AG08396 (cell line): Measurements from ENCODE around the gene CCDC40.
A peak's percentile ranks its signal among the peaks of the same experiment; 100 is the strongest.
"Not testable (repeated sequence)": the region's sequence is repeated elsewhere in the genome, so short reads cannot be mapped to it uniquely, and the experiment has no call there.

Source experiments
- DNase-seq: peaks from one replicate; pipeline ENCODE4 v3.0.0; 2012; ENCODE audit warnings: low spot score, mixed read lengths

Gene CCDC40, protein sequence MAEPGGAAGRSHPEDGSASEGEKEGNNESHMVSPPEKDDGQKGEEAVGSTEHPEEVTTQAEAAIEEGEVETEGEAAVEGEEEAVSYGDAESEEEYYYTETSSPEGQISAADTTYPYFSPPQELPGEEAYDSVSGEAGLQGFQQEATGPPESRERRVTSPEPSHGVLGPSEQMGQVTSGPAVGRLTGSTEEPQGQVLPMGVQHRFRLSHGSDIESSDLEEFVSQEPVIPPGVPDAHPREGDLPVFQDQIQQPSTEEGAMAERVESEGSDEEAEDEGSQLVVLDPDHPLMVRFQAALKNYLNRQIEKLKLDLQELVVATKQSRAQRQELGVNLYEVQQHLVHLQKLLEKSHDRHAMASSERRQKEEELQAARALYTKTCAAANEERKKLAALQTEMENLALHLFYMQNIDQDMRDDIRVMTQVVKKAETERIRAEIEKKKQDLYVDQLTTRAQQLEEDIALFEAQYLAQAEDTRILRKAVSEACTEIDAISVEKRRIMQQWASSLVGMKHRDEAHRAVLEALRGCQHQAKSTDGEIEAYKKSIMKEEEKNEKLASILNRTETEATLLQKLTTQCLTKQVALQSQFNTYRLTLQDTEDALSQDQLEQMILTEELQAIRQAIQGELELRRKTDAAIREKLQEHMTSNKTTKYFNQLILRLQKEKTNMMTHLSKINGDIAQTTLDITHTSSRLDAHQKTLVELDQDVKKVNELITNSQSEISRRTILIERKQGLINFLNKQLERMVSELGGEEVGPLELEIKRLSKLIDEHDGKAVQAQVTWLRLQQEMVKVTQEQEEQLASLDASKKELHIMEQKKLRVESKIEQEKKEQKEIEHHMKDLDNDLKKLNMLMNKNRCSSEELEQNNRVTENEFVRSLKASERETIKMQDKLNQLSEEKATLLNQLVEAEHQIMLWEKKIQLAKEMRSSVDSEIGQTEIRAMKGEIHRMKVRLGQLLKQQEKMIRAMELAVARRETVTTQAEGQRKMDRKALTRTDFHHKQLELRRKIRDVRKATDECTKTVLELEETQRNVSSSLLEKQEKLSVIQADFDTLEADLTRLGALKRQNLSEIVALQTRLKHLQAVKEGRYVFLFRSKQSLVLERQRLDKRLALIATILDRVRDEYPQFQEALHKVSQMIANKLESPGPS

DNA sequence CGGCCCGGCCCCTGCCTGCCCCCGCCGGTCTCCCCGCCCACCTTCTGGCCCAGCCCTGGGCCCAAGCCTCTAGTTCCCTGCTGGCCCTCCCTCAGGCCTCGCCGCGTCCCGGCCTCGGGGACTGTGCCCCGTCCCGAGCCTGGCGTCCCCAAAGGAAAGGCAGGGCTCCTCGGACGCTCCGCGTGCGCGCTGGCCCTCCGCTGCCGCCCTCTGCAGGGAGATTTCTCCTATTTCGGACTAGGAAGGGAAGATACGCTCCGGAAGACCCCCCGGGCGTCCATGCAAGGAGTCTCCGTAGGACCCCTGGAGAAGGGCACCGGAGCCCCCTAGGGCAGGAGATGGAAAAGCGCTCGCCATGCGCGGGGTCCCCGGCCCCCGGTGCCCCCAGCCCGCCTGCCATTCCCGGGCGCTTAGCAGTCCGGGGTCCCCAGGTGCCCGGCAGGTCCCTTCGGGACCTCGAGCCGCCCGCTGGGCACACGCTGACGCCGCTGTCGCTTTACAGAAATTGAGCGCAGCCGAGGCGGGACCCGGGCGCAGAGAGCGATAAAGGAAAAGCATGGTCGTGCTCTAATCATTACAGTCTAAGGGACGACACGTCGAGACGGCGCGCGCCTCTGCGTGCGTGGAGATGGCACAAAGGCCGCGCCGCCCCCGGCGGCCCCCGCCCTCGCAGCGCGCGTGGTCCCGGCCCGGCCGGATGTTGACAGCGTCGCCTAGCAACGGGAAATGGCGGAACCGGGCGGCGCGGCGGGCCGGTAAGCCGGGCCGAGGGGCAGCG lies at the start of gene CCDC40:
CCDC40 (plus strand) TSS at position 706 of the 778 bp plus-strand sequence; CDS start at position 727, 21 bp downstream.
- peak; percentile 97 for DNase-seq

DNA sequence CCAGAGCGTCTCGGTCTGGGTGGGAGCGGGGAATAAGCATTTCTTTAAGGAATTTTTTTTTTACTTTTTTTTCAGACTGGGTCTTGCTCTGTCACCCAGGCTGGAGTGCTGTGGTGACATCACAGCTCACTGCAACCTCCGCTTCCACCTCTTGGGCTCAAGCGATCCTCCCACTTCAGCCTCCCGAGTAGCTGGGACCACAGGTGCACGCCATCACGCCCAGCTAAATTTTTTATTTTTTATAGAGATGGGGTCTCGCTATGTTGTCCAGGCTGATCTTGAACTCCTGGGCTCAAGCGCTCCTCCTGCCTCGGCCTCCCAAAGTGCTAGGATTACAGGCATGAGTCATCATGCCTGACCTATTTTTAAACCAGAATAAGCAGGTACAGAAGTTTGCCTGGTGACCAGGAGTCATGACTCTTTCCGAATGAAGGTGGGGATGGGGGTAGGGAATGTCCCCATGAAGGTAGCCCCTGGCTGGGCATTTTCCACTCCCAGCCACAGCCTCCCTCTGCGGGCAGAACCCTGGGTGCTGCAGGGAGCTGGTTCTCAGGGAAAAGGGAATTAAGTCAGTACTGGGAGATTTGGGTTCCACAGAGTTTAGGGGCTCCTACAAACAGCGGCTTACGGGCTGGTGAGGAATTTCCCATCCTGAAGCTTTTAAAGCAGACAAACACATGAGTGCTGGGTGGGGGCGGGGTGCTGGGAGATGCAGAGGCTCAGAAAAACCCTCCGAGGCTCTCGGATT lies 49.1 kb upstream of the CCDC40 start:
- no peak for DNase-seq

DNA sequence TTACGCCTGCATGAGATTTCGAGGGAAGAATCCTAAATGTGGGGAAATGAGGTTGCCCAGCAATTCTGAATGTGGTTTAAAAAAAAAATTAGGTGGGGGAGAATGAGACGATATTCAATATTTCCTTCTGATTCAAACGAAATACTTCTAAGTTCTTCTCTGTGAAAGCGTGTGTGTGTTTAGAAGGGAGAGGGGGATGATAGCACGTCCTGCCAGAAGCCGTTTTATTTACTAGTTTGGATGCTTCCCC lies 48.6 kb upstream of the CCDC40 start:
- DNase-seq, result no peak

DNA sequence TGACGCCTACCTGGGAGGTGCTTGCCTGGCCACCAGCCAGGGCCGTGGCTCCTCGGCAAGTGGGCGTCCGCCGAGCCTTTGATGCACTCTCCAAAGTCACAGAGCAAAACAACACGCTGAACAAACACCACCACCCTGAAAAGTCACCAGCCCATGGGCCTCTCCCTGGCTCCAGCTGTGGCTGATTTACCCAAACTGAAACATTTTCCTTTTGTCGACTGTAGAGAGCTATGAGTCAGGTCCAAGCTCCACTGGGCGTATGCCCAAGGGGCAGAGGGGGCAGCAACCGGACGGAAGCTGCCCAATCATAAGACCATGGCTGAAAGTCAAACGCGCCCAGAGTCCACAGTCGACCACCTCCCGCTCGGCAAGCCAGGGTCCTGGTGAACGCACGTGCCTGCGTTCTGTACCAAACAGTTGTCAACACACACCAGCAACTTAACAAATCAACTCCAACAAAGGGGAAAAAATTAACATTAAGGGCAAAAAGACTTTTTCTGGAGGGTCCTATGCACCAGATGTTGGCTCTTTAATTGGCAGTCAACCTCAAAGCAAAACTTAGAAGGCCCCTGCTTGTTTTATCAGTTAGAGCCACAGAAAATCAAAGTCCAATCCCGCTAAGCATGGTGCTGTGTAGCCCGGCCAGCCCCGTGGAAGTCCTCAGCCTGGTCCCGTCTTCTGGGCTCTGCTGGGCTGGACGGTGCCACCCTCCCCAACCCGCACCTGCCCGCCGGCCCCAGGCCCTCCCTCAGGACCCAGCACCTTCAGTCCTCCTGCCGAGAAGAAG lies 48.1 kb upstream of the CCDC40 start:
- peak; percentile 88 for DNase-seq

DNA sequence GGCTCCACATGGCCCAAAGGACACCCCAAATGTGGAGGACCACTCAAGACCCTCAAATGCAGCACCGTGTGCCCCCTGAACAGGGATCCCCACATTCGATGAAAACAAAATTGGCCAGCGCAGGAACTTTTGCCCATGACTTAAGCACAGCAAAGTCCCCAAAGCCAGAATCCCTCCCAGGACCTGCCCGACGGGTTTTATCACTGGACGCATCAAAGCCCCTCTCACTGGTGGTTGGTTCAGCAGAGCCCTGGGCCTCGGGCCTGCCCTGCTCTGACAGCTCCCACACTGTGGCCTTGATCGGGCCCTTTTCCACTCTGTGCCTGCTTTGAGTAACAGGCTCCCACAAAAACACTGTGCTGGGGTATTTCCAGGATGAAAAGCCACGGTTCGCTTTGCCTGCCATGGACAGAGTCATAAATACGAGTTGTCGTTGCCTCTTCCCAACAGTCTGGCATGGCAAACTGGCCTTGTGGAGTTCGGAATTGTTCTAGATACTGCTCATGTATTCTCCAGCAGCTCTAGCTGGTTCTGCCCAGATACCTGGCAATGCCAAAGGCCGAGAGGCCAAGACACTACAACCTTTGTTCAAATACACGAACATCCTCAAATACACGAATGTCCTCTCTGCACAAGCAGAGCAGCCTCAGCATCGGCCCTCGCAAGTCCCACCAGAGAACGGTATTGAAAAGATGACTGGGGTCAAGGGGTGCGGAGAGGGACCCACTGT lies 47.2 kb upstream of the CCDC40 start:
- no peak for DNase-seq

DNA sequence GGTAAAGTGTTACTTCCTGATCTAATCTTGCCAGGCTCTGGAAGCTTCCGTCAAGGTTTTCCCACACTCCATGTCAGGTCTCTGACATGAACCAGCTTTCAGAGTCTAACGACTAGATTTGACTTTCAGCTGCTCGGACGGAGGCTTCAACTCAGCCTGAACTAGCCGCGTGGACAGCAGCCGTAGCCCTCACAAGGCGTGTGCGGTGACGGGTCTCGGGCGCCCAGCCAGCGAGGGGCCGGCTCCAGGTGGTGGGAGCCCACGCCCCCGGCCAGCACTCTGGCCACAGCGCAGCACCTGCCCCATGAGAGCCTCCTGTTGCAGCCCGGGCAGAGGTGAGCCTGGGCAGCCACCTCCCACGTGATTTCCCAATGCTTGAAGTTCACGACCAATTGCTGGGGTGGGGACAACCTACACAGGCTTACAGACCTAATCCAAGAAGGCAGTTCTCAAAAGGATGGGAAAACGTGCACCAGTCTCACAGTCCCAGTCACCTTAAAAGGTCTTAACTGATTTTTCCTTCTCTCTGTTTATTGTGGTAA lies 46.3 kb upstream of the CCDC40 start:
- DNase-seq, result no peak

DNA sequence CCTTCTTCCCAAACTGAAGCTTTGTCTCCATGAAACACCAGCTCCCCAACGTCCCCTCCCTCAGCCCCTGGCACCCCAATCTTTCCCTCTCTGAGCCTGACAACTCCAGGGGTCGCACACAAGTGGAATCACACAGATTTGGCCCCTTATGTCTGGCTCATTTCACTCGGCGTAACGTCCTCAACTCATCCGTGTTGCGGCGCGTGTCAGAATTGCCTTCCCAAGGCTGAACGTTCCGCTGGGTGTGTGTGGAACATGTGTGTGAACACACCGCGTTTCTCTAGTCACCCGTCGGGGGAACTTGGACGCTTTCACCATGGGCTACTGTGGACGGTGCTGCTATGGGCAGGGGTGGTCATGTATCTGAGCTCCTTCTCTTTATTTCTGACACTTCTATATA lies 45.7 kb upstream of the CCDC40 start:
- DNase-seq, result no peak

DNA sequence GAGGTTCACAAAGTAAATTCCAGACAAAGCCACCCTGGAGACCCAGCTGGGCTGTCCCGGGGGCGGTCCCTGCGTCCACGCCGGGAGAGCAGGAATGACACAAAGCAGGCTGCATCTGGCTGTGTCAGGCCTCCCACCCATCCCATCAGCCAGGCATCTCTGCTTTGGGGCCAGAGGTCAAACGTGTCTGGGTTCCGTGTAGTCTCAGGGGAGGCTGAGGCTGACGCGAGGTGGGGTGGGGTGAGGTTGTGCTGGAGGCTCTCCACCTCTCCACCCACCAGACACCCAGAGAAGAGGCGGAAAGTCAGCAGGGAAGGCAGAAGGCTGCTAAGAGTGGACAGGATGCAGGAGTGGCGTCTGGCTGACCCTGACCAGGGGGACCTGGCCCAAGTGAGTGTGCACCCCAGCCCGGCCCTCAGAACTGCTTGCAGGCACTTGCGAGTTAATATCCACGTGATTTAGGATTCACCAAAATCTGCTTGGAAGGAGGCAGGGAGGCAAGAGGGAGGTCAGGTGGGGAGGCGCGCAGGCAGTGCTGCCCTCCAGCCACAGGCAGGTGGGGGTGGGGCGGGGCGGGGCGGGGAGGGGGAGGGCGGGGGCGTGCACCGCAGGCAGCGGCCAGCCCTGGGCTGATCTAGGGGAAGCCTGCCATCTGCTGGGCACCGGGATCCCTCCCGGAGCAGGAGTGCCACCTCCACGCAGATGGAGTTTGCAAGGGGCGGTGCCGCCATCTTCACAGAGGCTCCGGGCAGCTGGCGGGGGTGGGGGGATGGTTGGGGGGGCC lies 45.1 kb upstream of the CCDC40 start:
- DNase-seq, result peak; percentile 95

DNA sequence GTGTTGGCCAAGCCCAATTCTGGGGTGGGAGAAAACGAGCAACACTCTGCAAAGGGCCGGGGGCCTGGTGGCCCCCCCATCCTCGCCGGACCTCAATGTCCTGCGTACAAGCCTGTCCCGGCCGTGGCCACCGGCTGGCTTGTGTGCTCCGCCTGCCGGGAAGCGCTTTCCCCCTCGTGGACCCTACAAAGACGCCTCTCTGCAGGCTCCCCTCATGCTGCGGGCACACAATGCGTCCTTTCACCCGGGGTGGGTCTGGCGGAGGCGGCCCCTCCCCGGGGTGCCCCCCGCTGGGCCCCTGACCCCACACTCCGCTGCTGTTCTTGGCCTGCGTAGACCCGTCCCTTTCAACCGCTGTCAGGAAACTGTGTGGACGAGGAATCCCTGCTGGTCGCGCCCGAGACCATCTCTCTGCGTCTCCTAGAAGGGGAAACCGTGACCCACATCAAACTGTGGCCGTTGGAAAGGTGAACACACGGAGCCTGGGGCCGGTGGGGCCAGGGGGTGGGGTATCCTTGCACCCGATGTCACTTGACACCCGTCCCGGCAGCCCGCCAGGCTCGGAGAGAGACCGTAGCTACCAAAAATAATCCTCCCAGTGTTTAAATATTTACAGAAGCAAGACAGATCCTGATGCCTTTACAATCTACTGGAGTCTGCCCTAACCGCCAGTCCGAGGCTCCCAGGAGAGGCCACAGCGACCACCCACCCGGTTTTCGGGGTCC lies 44.4 kb upstream of the CCDC40 start:
- peak; percentile 41 for DNase-seq

DNA sequence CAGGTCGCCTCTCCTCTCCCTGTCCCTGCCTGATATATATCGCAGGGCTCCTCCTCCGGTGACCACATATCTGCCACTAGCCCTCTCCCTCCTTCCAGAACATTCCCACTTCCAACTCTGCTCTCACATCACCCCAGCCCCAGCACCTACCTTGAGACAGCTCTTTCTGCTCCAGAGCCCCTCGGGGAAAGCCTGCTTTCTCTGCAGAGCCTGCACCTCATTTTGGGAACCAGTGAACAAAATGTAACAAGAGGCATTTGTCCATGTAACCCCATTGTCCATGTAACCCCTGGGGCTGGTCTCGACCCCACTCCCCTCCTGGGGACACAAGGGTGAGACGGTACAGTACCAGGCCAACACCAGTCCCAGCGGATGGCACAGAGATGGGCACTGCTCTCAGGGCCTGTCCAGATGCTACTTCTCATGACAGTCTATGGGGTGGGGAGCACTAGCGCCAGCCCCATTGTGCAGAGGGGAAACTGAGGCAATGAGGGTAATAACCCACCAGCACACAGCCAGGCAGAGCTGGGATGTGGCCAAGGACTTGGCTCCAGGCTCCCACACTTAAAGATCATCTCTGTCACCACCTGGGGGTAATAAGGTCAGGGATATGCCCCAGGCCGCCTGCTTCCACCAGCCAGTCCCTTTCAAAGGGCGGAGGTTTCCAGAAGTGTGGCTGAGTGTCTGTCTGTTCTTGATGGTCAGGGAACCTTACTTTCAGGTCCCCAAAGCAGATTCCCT lies 43.6 kb upstream of the CCDC40 start:
- DNase-seq, result peak; percentile 39

DNA sequence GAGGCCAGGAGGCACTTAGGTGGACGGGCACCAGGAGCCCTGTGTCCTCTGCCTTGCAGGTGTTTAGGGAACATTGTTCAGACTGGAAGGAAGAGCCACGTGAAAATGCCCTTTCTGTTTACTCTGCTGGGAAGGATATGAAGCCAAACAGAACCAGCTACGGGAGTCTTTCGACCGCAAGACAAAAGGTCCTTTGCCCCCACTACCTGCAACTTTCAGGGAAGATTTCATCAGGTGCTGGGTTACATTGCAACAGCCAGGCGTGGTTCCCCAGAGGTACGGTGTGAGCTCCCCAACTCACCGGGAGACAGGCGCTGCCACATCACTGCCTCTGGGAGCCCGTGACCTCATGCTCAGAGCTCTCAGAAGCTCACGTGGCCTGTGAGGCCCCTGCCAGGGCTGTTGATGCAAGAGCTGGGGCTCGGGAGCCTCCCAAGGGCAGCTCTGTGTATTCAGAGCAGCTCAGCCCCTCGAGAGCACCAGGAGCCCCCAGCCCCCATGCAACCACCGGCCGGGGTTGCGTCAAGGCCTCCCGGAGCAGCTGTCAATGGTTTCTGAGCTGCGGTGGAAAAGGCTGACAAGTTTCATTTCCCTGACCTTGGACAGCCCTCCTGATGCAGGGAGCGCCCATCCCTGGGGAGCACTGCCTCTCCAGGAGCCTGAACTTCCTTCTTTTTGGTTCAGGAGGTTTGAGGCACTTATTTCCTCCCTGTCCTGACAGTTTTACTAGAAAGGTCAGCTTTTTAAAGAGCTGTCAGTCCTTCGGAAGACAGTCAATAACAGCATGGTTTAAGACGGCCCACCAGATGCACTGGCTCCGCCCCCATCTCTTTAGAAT lies 42.8 kb upstream of the CCDC40 start:
- DNase-seq, result peak; percentile 71

DNA sequence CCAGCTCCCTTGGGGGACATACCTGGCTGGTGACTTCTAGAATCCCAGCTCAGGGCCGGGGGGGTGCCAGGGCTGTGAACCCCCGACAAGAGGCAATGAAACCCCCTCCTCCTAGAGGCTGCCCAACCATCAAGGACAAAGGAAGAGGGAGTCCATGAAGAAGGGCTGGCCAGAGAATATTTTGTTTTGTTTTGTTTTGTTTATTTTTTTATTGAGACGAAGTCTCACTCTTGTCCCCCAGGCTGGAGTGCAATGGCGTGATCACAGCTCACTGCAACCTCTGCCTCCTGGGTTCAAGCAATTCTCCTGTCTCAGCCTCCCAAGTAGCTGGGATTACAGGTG lies 42.2 kb upstream of the CCDC40 start:
- DNase-seq, result not testable (repeated sequence)

DNA sequence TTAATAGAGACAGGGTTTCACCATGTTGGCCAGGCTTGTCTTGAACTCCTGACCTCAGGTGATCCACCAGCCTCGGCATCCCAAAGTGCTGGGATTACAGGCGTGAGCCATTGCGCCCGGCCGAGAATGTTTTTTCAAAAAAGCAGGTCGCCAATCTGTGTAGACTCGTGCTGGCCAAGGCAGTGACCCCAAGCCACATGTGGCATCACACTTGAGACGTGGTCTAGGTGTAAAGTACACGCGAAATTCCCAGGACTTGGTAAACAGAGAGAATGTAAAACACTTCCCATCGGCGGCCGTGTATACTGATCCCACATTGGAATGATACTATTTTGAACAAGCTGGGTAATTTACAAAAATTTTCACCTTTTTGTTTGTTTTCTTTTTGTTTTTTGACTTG lies 41.8 kb upstream of the CCDC40 start:
- no peak for DNase-seq

DNA sequence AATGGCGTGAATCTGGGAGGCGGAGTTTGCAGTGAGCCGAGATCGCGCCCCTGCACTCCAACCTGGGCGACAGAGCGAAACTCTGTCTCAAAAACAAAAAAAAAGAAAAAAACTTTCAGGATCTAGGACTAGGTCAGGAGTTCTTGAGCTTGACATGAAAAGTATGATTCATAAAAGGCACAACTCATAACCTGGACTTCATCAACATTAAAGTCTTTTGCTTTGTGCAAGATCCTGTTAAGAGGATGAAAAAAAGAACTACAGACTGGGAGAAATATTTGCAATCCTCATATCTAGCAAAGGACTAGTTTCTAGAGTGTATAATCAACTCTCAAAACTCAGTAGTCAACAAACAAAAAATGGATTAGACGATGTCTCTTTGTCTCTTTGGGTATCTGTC lies 40.7 kb upstream of the CCDC40 start:
- DNase-seq, result no peak

DNA sequence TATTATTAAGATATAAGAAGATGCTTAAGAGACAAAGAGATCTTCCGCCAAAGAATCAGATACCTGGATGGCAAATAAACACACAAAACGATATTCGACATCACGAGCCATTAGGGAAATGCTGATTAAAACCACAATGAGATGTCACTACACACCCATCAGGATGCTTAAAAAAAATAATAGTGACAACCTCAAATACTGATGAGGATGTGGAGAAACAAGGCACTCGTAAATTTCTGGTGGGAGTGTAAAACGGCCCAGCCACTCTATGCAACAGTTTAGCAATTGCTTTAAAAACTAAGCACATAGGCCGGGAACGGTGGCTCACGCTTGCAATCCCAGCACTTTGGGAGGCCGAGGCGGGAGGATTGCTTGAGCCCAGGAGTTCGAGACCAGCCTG lies 40.2 kb upstream of the CCDC40 start:
- DNase-seq, result no peak

DNA sequence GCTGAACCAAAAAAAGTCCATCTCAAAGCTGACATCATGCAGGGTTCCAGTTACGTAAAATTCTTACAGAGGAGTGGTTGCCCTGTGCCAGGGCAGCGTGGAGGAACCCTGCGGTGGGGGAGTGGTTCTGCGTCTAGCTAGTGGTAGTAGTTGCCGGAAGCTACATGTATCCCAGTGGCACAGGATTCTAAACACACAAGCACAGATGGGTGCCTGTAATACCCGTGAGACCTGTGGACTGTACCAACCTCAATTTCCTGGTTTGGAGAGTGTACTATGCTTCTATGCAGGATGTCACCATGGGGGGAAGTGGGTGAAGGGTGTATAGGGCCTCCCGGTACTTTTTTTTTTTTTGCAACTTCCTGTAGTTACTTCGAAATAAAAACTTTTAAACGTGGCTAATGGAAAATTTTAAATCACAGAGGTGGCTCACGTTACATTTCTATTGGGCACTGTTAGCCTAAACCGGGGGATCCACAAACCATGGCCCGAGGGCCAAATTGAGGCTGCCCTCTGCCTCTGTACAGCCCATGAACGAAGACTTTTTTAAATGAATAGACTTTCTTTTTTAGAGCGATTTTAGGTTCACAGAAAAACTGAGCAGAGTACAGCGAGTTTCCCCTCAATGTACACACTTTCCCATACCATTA lies 39.3 kb upstream of the CCDC40 start:
- DNase-seq, result no peak
